Effector CD4-positive, alpha-beta T cell (primary cell): ENCODE data around the gene ABCA4.

ENCODE experiments used
- DNase-seq: peaks from one replicate; pipeline ENCODE4 v3.0.0-alpha.2; 2020

The ABCA4 gene

DNA sequence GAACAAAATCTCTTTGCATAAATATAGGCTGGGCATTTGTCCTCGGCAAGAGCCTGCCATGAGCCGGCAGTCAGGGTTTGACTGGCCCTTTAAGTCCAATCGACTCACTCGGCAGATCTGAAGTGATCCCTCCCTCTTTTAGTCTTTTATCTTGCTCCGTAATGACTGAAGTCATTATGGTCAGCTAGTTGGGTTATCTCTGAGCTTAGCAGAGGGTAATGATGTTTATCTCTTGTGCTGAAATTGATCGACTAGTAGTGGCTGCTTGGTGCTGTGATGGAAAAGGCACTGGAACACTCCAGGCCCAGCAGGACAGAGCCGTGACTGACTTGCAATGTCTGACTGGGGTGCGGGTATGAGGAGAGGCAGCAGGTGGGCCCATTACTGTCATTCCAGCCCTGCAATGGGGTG lies 468 bp upstream of the ABCA4 start:
- DNase-seq = no peak

DNA sequence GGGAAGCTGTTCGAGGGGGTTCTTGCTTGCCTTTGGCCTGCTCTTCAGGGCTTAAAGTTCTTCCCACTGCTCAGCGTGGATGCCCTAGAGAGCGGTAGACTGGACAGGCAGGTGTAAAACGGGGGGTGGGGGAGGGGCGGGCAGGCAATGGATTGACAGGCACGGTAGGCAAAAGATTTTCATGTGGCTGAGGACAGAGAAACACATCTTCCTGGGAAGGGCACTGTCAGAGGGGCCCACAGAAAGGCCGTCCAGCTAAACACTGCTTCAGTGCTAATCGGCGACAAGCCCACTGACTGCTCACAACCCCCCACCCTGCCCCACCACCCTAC lies 412 bp downstream of the ABCA4 start:
- DNase-seq = no peak

DNA sequence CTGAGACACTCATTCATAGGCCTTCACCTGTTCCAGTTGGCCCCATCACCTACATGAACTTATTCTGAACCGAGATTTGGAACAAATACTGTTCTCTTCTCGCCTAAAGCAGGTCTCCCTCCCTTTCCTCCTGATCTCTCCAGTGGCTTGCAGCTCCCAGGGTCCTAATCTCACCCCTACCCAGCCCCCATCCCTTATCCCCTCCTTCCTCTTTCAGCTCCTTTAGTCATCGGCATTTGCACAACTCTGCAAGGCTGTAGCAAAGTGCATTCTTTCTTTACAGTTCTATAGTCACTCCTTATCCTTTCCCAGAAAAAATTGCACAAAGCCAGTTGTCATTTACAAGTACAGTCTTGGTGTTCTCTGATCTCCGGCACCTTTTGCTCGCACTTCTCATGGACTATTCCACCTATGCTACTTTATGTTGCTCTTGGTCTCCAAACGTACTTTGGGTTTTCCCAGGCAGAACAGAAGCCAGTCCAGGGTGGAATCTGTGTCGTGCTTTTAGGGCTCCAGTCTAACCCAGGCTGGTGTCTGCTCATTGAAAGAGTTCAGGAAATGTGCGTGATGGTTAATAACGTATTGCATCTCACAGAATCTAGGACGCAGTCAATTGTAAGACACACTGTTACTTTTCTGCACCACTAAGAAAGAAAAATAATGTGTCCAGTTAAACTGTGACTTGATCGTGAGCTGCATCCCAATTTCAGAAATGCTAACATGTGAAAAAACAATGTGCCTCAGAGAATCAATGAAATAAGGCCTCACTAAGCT lies 965 bp downstream of the ABCA4 start:
- no peak for DNase-seq

DNA sequence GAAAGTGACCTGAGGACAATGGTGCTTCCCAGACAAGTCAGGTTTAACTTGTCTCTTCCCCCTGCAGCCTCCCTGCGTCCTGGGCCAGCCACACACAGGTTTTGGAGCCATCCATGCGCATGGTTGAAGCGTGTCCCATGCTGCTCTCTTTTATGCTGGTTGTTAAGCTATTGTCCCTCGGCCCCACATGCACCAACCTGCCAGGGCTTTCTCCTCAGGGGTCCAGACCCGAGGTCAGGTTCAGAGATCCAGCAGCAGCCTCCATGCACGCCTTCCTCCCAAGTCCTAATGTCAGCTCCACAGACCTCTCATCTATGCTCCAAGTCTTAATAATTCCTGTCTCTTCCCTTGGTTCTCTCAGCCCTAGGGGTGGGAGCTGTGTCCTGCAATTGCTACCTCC lies 1.6 kb downstream of the ABCA4 start:
- DNase-seq = no peak

DNA sequence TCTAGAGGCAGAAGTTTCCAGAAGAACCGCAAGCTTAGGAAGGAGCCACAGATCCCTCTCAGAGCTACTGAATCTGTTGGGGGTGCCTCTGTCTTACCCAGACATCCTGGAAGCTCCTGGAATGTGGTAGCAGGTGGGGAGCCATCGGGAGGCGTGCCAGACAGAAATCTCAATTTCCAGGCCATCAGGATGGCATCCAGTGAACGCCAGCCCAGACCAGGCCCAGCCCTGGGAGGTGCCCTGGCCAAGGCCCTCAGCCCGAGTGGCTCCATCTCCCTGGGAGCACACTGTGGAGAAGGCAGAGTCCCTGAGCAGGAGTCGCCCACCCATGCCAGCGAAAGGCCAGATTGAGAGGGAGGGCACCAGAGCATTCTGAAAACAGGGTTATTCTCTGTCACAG lies 2.5 kb downstream of the ABCA4 start:
- no peak for DNase-seq

DNA sequence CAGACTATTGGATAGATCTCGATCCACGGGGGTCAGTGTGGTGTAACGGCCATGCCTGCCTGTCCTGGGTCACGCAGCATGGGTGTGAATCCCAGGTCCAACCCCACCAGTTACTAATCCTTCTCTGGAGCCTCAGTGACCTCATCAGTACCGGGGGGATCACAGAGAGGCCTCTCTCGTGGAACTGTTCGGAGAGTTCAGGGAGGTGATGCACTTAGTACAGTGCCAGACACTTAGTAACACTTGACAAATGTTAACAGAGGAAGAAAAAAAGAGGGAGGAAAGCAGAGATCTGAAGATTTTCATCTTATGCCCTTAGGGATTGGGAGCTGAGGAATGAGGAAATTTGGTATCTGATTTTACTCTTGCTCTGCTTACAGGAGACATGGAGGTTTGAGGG lies 2.9 kb downstream of the ABCA4 start:
- no peak for DNase-seq

DNA sequence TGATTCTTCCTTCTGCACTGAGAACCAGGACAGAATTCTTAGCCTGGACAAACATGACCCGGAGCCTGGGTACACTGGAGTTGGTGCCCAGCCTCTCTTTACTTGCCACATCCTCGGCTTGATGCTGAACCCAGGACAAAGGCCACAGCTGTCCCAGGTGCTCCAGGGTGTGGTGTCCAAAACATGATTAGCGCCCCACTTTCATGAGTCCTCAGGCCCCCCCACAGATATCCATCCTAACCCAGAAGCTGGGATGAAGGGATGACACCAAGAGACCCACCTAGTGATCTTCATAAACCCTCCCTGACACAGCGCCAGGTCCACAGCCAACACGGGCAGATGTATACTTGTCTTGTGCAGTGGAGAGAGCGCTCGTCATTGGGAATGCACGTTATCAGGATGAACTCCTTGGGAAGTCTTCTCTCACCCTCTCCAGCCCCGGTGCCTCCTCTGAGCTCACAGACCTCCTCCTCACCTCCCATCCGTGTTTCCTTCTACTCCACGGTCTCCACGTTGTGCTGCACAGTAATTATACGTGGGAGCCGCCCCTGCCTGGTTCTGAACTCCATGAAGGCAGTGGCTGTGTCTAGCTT lies 3.6 kb downstream of the ABCA4 start:
- no peak for DNase-seq

DNA sequence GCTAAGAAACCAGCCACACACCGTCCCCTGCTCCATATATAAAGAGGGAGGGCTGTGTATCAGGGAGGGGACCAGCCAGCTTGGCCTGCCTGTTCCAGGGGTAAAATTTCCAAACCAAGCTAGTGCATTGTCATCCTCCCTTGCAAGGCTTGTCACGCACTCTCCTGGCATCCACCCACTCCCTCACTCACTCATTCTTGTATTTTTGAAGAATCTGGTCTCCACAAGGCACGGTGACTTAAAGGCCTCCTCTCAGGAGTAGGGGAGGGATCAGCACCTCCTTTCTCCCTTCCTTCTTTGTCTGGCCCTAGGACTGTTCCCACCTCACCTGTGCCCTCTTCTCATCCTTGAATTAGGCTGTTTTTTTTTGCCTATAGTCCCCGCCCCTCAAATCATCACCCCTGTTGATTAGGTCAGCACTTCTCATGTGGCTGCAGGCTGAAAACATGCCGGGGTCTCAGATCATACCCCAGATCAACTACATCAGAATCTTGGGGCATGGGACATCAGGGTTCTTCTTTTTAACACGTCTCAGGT lies 5.0 kb downstream of the ABCA4 start:
- DNase-seq = no peak

DNA sequence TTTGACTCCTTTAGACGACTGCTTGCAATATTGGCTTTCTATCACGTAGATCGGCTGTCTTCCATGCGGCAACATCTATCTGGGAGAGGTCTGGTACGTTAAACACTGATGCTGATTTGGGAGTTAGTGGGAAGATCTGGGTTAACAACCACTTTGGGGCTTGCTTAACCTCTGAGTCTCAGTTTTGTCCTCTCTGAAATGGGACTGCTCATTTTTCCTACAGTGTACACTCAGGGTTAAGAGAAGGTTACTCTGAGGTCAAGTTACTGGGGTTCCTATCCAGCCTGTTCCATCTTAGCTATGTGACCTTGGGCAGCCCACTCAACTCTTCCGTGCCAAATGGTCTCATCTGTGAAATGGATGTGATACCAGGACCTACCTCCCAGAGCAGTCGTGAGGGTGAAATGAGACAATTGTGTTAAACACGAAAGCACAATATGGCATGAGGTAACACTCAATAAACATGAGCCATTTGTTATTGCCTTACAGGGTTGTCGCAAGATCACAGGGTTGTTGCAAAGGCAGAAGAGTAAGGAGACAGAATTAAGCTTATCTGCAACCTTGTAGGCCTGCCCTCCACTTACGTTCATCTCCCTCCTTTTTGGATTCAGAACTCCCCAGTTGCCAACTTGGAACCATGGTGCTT lies 5.6 kb downstream of the ABCA4 start:
- no peak for DNase-seq

DNA sequence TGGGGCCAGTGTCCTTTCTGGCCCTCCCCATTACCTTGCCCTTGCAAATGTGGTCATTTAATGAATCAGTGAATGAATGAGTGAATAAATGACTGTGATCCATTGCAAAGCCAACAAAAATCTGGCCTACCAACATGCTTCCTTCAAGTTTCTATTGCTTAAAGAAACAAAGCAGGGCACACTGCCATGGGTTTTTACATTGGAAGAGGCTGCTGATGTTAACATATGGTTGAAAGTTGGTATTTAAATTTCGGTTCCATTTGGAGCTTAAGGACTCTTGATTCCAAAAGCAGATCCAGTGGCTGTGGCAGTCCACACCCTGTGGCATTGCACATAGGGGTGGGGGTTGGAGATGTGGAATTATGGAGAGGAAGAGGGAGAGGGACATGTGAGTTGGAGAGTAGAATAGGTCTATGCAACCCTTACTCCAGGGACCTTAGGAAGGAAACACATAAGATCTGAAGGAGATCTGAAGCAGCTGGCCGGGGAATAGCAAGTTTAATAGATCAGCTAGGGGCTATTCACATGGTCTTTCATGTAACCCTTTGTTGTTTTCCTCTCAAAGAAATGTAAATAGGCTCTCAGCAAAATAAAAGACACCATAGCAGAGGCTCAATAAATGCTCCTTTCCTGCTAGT lies 7.2 kb downstream of the ABCA4 start:
- DNase-seq = no peak

DNA sequence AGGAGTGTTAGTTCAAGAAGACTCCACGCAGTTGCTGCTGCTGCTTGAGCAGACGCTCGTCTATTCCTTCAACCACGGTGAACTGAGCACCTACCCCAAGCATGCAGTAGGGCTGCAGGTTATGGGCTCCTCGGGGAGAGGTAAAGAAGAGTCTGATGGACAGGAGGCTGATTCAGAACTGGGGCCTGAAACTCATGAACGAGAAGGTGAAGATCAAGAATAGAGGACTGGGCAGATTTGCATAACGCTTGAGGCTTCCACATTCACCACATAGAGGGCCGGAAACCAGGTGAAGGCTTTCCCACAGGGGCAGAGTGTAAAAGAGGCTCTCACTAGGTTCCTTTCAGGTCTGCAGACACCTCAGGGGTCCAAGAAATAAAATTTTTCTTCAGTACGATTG lies 9.1 kb downstream of the ABCA4 start:
- no peak for DNase-seq

DNA sequence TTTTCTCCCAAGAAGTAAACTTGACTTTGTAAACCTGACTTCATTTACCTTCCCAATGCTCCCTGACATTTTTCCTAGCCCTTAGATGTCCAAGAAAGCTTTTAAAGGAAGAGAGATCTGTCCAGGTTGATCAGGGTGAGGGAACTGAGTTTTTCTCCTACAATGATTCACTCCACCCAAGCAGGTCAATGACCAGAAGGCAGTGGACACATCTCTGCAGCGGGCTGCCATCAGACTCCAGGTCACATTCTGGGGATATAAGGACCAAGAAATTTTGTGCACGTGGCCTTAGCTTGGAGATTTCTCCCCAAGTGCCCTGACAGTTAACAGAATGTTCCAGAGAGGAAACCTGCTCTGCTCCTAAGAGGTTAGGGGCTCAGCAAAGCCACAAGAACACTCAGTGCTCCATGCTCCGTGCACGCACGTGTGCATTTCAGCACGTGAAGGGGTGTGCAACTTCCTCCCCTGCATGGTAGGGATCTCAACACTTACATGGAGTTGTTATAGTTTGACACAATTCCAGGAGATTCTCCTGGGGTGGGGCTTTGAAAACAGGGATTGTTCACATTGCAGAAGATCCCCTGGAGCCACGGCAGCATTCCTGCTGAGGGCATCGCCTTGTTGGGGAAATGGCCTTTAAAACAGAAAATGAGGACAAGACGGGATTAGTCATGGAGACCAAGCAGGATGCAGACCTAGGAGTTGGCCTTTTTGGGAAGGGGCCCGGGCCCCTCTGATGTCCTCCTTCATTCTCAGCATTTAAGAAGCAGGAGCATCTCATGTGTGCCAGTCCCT lies 9.8 kb downstream of the ABCA4 start:
- no peak for DNase-seq

DNA sequence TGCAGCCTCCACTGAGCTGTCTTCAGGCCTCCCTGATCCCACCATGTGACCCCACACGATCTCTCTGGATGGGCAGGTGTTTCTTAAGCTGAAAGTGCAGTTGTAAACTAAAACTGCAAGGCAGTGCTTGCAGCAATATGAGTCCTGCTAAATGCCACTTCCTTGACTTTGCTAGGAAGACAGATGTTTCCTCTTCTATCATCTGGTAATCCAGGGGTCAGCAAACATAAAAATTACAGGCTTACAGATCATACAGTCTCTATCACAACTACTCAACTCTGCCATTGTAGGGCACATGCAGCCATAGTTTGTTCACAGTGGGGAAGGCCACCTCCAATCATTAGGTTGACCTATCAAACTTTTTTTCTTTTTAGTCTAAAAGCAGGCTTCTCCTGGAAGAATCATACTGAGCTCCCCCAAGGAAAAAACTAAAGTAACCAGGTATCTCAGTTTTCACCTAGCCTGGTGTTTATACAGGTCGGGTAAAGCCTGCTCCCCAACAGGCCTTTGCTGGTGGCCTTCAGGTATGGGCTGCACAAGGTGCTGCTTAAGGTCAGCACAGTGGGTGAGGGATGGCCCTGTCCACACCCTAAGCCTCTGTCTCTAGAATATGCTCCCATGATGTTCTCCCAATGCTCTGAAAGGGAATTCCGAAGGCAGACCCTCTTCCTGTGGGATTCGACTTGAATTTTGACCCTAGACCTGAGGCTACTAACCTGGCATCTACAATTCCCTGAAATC lies 10.8 kb downstream of the ABCA4 start:
- no peak for DNase-seq

DNA sequence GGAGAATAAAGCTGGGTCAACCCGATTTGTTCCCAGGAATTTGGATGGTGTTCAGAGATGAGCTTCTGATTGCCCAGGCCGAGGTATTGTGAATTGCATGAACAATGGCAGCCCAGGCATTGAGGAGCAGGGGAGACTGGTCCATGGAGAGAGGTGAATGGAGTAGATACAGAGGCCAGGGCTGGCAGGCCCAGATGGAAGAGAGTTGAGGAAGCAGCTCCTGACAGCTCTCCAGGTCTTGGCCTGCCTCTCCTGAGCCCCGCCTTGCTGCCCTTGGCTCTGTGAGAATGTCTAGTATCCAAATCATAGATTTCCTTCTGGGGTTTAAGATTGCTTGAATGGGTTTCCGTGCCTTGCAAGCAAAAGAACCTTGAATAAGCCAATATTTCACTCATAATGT lies 11.5 kb downstream of the ABCA4 start:
- DNase-seq = no peak

DNA sequence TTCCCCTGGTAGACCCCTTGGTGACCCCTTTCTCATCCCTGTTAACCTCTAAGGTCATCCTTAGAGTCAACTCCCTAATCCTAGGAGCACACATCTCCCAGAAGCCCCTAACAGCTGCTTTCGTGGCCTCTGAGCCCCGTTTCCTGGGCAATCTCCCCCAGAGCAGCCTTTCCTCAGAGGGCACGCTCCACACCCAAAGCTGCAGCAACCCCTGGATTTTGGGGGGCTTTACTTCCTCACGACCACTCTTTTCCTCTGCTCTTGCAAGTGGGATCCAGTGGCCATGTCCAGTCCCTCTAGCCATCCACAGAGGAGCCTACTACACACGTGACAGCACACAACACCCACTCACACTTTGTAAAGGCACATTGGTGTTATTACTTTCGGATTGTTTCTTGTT lies 13.8 kb downstream of the ABCA4 start:
- DNase-seq = no peak

DNA sequence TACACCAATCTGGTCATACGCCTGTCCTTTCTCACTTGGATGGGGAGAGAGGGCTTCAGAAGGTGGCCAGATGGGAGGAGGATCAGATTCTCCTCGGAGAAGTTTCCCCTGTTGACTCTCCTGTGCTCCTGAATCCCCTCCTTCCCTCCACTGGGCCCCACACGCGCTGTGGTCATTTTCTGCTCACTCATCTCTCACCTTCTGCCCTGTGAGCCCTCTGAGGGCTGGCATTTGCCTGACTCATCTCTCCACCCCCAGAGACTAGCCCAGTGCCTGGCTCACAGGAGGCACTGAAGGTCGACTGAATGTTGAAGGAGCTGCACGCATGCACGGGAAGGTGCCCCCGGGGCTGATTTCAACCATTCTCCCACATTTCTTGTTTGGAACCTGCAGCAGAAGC lies 14.2 kb downstream of the ABCA4 start:
- no peak for DNase-seq

DNA sequence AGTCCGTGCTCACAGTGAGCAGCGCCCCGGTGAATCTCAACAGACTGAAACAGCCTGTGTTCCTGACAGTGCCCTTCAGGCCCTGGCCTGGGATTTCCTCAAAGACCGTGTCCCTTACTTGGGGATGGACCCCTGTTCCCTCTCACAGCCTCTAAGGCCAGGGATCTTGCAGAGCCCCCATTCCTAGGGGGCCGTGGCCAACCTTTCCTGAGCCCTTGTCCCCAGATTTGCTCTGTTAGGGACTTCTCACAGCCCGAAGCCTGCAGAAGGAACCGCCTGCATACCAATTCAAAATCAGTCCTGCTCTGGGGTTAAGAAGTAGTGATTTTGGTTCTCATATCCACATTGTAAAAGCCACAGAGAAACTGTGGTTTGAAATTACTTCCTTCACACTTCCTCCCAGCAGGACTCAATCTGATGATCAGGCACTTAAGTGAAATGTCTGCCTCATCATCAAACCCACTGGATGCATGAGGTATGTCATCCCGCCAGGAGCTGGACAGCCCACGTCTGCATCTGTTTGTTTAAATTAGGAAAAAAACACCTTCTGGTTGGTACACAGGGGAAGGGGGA lies 14.9 kb downstream of the ABCA4 start:
- no peak for DNase-seq

DNA sequence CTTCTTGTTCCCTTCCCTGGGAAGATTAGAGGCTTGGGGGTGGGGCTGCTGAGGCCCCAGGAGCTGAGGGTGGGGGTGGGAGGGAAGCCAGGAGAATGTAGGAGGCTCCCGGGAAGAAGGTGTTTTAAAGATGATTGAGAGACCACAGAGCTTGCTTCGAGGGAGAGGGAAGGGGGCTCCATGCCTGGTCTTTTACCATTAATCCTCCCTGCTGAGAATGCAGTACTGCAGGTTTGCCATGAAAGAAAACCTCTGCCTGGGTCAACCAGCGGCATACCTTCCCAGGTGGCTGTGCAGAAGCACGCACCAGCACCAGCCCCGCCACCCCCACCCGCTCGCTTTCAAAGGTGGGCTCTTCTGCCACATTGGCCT lies 15.4 kb downstream of the ABCA4 start:
- DNase-seq = no peak

DNA sequence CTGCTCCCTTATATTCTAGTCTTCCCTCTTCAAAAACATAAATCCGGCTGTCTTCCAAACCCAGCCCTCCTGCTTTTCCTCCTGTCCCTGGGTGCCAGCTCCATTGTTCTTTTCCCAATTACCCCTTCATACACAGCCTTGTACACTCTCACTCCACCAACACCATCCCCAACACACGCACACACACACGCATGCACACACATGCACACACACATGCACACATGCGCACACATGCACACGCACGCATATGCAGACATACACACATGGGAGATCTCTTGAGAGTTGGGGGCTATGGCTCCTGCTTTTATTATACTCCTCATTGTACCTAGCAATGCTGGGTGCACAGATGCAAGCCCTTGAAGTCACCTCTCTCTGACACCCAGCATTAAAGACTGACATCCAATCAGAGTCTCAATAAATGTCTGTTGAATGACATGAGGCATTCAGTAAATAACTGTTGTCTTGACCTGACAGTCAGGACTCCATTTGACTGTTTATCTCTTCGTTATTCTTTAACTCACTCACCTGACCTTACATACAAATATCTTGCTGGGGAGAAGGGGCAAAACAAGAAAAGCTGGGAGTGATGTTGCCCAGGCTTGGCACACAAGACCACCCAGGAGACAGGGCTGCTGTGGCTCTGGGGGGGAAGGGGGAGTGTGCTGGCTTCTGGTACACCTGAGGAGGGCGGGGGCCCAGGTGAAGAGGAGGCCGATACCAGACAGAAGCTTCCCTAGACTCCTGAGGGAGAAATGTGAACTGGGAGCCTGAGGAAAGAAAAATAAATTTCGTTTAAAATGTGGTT lies 16.0 kb downstream of the ABCA4 start:
- DNase-seq = no peak

DNA sequence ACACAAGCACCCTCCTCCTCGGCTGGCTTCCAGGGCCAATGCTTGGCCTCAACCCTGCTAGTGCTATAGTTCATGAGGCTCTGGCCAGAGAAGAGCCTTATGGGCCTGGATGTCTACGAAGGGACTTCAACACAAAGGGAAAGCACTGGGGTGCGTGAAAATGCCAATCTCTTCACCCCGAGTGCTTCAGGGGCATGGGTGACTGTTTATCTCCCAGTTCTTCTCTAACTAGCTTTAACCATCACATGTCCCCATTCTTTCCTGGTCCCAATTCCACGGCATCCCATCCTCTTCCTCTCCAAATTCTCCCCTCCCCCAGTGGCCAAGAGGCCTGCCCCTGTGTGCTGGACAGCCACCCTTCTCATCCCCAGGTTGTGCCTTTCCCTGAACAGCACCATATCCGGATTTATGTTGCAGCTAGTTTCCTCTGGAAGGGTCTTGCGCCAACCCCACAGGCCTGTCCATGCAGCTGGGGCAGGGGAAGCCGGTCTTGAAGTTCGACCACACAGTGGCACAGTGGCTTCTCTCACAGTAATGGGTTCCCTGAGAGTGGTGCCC lies 16.7 kb downstream of the ABCA4 start:
- no peak for DNase-seq

DNA sequence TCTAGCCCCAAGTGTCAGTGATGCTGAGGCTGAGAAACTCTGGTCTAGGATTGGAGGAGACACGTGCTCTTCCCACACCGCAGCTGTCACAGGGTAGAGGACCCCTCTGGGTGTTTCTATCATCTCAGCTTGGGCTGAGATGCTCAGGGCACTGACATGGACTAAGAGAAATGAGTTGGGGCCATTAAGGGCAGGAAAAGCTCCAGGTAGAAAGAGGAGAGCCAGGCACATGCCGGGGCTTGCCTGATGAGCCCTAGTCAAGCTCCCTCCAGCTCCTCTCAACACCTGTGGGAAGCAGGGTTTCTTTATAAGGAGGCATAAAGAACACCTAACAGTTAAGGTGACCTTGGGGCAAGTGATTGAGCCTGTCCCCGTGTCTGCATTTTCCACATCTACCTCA lies 17.3 kb downstream of the ABCA4 start:
- no peak for DNase-seq
